ENCODE data around the gene CCDC138.

The CCDC138 gene

DNA sequence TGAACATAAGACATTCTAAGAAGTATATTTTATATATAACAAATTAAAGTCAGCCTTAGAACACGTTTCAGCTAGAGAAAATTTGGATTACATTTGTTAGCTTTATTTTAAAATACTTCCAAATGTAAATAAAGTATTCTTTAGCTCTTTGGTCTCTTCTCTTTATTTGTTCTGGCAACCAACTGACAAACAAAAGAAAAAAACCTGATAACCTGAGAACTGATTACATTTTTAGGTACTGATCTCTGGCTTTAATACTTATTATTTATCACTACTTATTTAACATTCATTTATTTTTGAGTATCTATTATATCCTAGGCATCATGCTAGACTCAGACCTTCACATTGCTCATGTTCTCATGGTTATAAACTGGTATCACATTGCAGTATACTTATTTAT, 18.5 kb downstream of the CCDC138 start:
- no peaks in the 10 kb centered on the region for H3K27me3 ChIP-seq (ENCODE audit: control insufficient read depth, insufficient read depth, low read length)
- H3K27ac ChIP-seq (ENCODE audit: low read depth, low read length), result no peak overlapping the region

DNA sequence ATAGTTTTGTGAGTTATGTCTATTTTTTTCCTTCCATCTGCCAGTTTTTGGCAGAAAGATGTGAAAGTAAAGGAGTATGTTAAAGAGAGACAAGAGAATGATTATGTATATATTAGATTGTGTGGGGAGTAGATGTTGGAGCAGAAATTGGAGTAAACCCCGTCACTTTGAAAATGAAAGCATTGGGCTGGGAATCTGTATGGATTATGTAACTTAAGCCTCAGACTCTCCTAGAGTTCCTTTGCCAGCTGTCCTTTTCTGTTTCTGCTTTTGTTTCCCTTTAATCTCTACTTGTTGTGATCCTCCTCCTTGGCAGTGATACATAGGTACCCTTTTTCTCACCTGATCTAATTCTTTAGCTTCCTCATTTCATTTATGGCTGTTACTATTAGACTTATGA, 19.2 kb downstream of the CCDC138 start:
- Histone ChIP-seq H3K36me3 (ENCODE audit: control insufficient read depth, insufficient read depth, low read length) (peaks cover 73% of the 10 kb centered on the region), H3K27ac (ENCODE audit: low read depth, low read length) (no peak overlapping the region), H3K9me3 (ENCODE audit: control insufficient read depth, insufficient read depth, low read depth, low read length) (peaks cover 24% of the 10 kb centered on the region)

More for the DNA sequence above, 18.5 kb downstream of the CCDC138 start:
- Histone ChIP-seq H3K4me1 (ENCODE audit: control insufficient read depth, insufficient read depth, low read length) (no peaks in the 10 kb centered on the region), H3K4me3 (ENCODE audit: low read depth, low read length) (no peak overlapping the region), H3K36me3 (ENCODE audit: control insufficient read depth, insufficient read depth, low read length) (peaks cover 69% of the 10 kb centered on the region), H3K9ac (ENCODE audit: low read length) (no peak overlapping the region), H3K9me3 (ENCODE audit: control insufficient read depth, insufficient read depth, low read depth, low read length) (peaks cover 23% of the 10 kb centered on the region)

DNA sequence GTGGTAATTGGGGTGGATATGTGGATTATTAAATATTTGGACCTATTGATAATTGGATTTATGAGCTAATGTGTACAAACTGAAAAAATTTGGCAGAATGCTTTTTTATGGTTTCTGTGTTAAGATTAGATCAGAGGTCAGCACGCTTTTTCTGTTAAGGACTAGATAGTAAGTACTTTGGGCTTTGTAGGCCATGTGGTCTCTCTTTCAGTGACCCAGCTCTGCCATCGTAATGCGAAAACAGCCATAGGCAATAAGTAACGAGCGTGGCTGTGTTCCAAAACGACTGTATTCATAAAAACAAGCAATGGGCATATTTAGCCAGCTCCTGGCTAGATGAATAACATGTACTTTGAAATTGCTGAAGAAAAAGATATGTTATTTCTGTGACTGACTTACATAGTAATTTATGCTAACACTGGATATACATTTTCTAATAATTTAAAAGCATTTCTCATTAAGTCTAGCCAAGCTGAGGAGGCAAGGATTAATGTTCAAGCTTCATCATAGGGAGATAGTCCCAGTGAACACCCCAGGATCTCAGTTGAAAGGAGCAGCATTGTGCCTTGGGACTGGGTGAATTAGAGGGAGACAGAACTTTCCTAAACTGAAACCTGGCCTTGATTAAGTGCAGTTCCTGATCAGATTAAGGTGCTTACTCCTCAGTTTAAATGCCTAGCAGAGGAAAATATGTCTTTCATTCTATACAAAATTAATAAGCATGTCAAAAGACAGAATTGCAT, 20.0 kb downstream of the CCDC138 start:
- Histone ChIP-seq H3K36me3 (ENCODE audit: control insufficient read depth, insufficient read depth, low read length) (peaks cover 77% of the 10 kb centered on the region), H3K9me3 (ENCODE audit: control insufficient read depth, insufficient read depth, low read depth, low read length) (peaks cover 24% of the 10 kb centered on the region), H3K4me3 (ENCODE audit: low read depth, low read length) (no peak overlapping the region), H3K9ac (ENCODE audit: low read length) (no peak overlapping the region), H3K27me3 (ENCODE audit: control insufficient read depth, insufficient read depth, low read length) (no peaks in the 10 kb centered on the region), H3K27ac (ENCODE audit: low read depth, low read length) (no peak overlapping the region), H3K4me1 (ENCODE audit: control insufficient read depth, insufficient read depth, low read length) (no peaks in the 10 kb centered on the region)

More for the DNA sequence above, 19.2 kb downstream of the CCDC138 start:
- no peak overlapping the region for H3K9ac ChIP-seq (ENCODE audit: low read length)
- no peaks in the 10 kb centered on the region for H3K27me3 ChIP-seq (ENCODE audit: control insufficient read depth, insufficient read depth, low read length)
- no peaks in the 10 kb centered on the region for H3K4me1 ChIP-seq (ENCODE audit: control insufficient read depth, insufficient read depth, low read length)
- H3K4me3 ChIP-seq (ENCODE audit: low read depth, low read length), result no peak overlapping the region

DNA sequence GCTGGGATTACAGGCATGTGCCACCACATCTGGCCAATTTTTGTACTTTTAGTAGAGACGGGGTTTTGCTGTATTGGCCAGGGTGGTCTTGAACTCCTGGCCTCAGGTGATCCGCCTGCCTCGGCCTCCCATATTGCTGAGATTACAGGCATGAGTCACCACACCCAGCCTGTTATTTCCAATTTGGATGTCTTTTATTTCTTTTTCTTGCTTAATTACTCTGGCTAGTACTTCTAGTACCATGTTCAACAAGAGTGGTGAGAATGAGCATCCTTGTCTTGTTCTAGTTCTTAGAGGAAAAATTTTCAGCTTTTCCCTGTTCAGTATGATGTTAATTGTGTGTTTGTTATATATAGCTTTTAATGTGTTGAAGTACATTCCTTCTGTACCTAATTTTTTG, 23.4 kb downstream of the CCDC138 start:
- no peak overlapping the region for H3K4me3 ChIP-seq (ENCODE audit: low read depth, low read length)
- no peak overlapping the region for H3K9ac ChIP-seq (ENCODE audit: low read length)
- H3K27ac ChIP-seq (ENCODE audit: low read depth, low read length), result no peak overlapping the region
- peaks cover 24% of the 10 kb centered on the region for H3K9me3 ChIP-seq (ENCODE audit: control insufficient read depth, insufficient read depth, low read depth, low read length)
- H3K36me3 ChIP-seq (ENCODE audit: control insufficient read depth, insufficient read depth, low read length), result peaks cover 79% of the 10 kb centered on the region
- H3K4me1 ChIP-seq (ENCODE audit: control insufficient read depth, insufficient read depth, low read length), result no peaks in the 10 kb centered on the region
- no peaks in the 10 kb centered on the region for H3K27me3 ChIP-seq (ENCODE audit: control insufficient read depth, insufficient read depth, low read length)

DNA sequence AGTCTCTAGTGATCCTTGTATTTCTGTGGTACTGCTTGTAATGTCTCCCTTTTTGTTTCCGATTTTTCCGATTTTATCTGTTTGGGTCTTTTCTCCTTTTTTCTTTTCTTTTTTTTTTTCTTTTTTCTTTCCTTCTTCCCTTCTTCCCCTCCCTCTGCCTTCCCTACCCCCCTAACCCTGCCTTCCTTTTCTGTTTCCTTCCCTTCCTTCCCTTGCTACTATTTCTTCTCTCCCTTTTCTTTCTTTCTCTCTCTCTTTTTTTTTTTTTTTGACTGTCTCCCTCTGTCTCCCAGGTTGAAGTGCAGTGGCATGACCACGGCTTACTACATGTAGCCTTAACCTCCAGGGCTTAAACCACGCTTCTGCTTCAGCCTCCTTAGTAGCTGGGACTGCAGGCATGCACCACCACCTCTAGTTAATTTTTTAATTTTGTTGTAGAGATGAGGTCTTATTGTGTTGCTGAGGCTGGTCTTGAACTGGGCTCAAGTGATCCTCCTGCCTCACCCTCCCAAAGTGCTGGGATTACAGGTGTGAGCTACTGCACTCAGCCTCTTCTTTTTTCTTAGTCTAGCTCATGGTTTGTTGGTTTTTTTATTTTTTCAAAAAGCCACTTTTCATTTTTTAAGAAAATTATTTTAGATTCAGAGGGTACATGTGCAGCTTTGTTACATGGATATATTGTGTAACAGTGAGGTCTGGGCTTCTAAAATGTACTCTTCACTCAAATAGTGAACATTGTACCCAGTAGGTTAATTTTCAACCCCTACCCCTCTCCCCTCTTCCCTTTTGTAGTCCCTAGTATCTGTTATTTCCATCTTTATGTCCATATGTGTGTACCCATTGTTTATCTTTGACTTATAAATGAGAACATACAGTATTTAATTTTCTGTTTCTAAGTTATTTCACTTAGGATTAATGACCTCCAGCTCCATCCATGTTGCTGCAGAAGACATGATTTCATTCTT, 24.7 kb downstream of the CCDC138 start:
- Histone ChIP-seq H3K4me1 (ENCODE audit: control insufficient read depth, insufficient read depth, low read length) (no peaks in the 10 kb centered on the region), H3K4me3 (ENCODE audit: low read depth, low read length) (no peak overlapping the region), H3K36me3 (ENCODE audit: control insufficient read depth, insufficient read depth, low read length) (peaks cover 77% of the 10 kb centered on the region), H3K27ac (ENCODE audit: low read depth, low read length) (no peak overlapping the region), H3K9ac (ENCODE audit: low read length) (no peak overlapping the region), H3K9me3 (ENCODE audit: control insufficient read depth, insufficient read depth, low read depth, low read length) (peaks cover 24% of the 10 kb centered on the region), H3K27me3 (ENCODE audit: control insufficient read depth, insufficient read depth, low read length) (no peaks in the 10 kb centered on the region)

DNA sequence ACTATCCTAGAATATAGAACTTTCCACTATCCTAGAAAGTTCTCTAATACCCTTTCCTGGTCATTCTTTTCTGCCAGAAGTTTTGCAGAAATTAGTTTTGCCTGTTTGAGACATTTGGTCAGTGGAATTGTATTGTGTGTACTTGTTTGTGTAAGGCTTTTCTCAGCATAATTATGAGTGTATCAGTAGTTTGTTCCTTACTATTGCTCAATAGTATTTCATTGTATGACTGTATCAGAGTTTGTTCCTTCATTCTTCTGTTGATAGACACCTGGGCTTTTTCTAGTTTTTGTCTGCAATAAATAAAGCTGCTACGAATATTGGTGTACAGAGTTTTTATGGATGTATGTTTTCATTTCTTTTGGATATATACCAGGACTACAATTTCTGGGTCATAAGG, 27.2 kb downstream of the CCDC138 start:
- Histone ChIP-seq H3K9ac (ENCODE audit: low read length) (no peak overlapping the region), H3K27ac (ENCODE audit: low read depth, low read length) (no peak overlapping the region), H3K36me3 (ENCODE audit: control insufficient read depth, insufficient read depth, low read length) (peaks cover 72% of the 10 kb centered on the region)

DNA sequence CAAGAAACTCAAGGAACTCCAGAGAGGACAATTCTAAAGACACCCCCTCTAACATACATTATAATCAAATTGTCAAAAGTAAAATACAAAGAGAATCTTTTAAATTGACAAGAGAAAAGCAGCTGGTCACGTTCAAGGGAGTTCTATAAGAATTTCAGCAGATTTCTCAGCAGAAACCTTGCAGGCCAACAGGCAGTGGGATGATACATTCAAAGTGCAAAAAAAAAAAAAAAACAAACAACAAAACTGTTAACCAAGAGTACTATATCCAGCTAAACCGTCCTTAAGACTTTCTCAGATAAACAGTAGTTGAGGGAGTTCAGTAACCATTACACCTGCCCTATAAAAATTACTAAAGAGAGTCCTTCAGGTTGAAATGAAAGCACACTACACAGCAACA, 33.9 kb downstream of the CCDC138 start:
- H3K4me1 ChIP-seq (ENCODE audit: control insufficient read depth, insufficient read depth, low read length), result no peaks in the 10 kb centered on the region
- peaks cover 55% of the 10 kb centered on the region for H3K36me3 ChIP-seq (ENCODE audit: control insufficient read depth, insufficient read depth, low read length)
- no peaks in the 10 kb centered on the region for H3K9me3 ChIP-seq (ENCODE audit: control insufficient read depth, insufficient read depth, low read depth, low read length)

More for the DNA sequence above, 27.2 kb downstream of the CCDC138 start:
- no peaks in the 10 kb centered on the region for H3K4me1 ChIP-seq (ENCODE audit: control insufficient read depth, insufficient read depth, low read length)
- H3K27me3 ChIP-seq (ENCODE audit: control insufficient read depth, insufficient read depth, low read length), result no peaks in the 10 kb centered on the region
- H3K4me3 ChIP-seq (ENCODE audit: low read depth, low read length), result no peak overlapping the region
- H3K9me3 ChIP-seq (ENCODE audit: control insufficient read depth, insufficient read depth, low read depth, low read length), result peaks cover 14% of the 10 kb centered on the region; the same call in 1 of the 2 replicates

DNA sequence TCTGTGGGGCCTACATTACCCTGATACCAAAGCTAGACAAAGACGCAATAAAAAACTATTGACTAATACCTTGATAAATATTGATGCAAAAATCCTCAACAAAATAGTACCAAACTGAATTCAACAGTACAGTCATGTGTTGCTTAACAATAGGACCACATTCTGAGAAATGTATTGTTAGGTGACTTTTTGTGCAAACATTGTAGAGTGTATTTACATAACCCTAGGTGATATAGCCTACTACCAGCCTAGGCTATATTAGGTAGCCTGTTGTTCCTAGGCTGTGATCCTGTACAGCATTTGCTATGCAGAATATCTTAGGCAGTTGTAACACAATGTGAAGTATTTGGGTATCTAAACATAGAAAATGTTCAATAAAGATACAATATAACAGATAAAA, 36.7 kb downstream of the CCDC138 start:
- Histone ChIP-seq H3K36me3 (ENCODE audit: control insufficient read depth, insufficient read depth, low read length) (peaks cover 31% of the 10 kb centered on the region), H3K27me3 (ENCODE audit: control insufficient read depth, insufficient read depth, low read length) (no peaks in the 10 kb centered on the region), H3K9ac (ENCODE audit: low read length) (no peak overlapping the region), H3K4me3 (ENCODE audit: low read depth, low read length) (no peak overlapping the region), H3K4me1 (ENCODE audit: control insufficient read depth, insufficient read depth, low read length) (no peaks in the 10 kb centered on the region), H3K27ac (ENCODE audit: low read depth, low read length) (no peak overlapping the region), H3K9me3 (ENCODE audit: control insufficient read depth, insufficient read depth, low read depth, low read length) (no peaks in the 10 kb centered on the region)

More for the DNA sequence above, 33.9 kb downstream of the CCDC138 start:
- no peaks in the 10 kb centered on the region for H3K27me3 ChIP-seq (ENCODE audit: control insufficient read depth, insufficient read depth, low read length)
- H3K27ac ChIP-seq (ENCODE audit: low read depth, low read length), result no peak overlapping the region
- H3K9ac ChIP-seq (ENCODE audit: low read length), result no peak overlapping the region
- no peak overlapping the region for H3K4me3 ChIP-seq (ENCODE audit: low read depth, low read length)

DNA sequence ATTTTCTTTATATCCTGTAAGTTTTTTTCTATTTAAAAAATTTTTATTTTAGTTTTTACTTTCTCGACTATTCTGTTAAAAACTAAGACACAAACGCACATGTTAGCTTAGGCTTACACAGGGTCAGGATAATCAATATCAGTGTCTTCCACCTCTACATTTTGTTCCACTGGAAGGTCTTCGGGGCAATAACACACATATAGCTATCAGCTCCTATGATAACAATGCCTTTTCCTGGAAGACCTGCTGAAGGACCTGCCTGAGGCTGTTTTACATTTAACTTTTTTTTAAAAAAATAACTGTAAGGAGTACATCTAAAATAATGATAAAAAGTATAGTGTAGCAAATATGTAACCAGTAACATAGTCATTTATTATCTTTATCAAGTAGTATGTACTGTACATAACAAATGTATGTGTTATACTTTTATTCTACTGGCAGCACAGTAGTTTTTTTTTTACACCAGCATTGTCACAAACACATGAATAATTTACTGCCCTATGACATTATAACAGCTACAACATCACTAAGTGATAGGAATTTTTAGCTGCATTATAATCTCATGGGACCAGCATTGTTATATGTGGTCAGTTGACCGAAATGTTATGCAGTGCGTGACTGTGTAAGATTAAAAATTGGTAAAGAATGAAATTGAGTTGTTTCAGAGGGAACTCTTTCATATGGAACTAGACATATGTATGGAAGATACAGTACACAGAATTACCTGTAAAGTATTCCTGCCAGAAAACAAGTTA, 37.9 kb downstream of the CCDC138 start:
- Histone ChIP-seq H3K4me1 (ENCODE audit: control insufficient read depth, insufficient read depth, low read length) (no peaks in the 10 kb centered on the region), H3K36me3 (ENCODE audit: control insufficient read depth, insufficient read depth, low read length) (peaks cover 23% of the 10 kb centered on the region), H3K27ac (ENCODE audit: low read depth, low read length) (no peak overlapping the region), H3K9ac (ENCODE audit: low read length) (no peak overlapping the region), H3K4me3 (ENCODE audit: low read depth, low read length) (no peak overlapping the region), H3K9me3 (ENCODE audit: control insufficient read depth, insufficient read depth, low read depth, low read length) (no peaks in the 10 kb centered on the region), H3K27me3 (ENCODE audit: control insufficient read depth, insufficient read depth, low read length) (no peaks in the 10 kb centered on the region)

DNA sequence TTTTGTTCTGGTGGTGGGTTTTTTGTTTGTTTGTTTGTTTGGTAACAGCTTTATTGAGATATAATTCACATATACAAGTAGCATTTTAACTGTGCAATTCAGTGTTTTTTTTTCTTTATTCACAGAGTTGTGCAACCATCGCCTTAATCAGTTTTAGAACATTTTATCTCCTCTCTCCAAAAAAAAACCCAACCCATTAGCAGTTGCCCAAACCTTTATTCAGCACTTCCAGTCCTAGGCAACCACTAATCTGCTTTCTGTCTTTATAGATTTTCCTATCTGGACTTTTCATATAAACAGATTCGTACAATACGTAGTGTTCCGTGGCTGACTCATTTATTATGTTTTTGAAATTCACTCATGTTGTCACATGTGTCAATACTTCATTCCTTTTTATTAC, 38.7 kb downstream of the CCDC138 start:
- no peak overlapping the region for H3K4me3 ChIP-seq (ENCODE audit: low read depth, low read length)
- H3K9me3 ChIP-seq (ENCODE audit: control insufficient read depth, insufficient read depth, low read depth, low read length), result no peaks in the 10 kb centered on the region
- peaks cover 17% of the 10 kb centered on the region for H3K36me3 ChIP-seq (ENCODE audit: control insufficient read depth, insufficient read depth, low read length)
- H3K4me1 ChIP-seq (ENCODE audit: control insufficient read depth, insufficient read depth, low read length), result no peaks in the 10 kb centered on the region
- H3K27ac ChIP-seq (ENCODE audit: low read depth, low read length), result no peak overlapping the region
- no peaks in the 10 kb centered on the region for H3K27me3 ChIP-seq (ENCODE audit: control insufficient read depth, insufficient read depth, low read length)
- no peak overlapping the region for H3K9ac ChIP-seq (ENCODE audit: low read length)

Measured in HUES6 (cell line).